ENCODE measurements around the gene SBF2. TPM values are rescaled to one million over a fixed set of nuclear protein-coding genes. Genes with fewer than 3 reads are reported as not detected.
A peak's percentile ranks its signal among the peaks of the same experiment; 100 is the strongest.
"Not testable (repeated sequence)": the region's sequence is repeated elsewhere in the genome, so short reads cannot be mapped to it uniquely, and the experiment has no call there.

Gene SBF2
- total RNA-seq, 1 donor from 2014 or later: 4.2 TPM

DNA sequence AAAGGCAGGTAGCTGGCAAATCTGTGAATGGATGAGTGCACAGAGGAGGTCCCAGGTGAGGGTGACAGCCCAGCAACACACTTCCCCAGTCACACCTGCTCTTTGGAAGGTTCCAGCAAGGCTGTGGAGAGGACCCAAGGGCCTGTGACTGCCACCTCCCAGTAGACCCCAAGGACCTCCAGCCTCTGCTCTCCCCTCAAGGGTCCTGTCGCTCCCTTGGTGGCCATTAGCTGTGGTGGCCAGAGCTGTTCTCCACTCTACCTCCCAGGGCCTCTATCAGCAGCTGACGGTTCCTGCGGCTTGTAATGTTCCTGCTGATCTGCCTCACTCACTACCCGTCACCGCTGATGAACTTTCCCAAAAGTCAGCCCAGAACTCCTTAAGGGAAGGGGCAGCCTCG, 537.1 kb downstream of the SBF2 start:
- no peak overlapping the region for H3K27ac Mint-ChIP-seq
- intact Hi-C loops (cut with micrococcal nuclease): loop anchor here (5.0 kb wide), 2 partner anchors 450 to 700 kb away; partner anchors contain the start of gene AMPD3
- no peaks in the 10 kb centered on the region for H3K9me3 Mint-ChIP-seq
- H3K36me3 Mint-ChIP-seq (ENCODE audit: low read depth): no peaks in the 10 kb centered on the region
- H3K27me3 Mint-ChIP-seq (ENCODE audit: low read depth): no peaks in the 10 kb centered on the region
- H3K4me3 Mint-ChIP-seq (ENCODE audit: low read depth): no peak overlapping the region
- no peak for DNase-seq (ENCODE audit: low spot score)
- peaks cover 42% of the 10 kb centered on the region for H3K4me1 Mint-ChIP-seq (ENCODE audit: low read depth)

DNA sequence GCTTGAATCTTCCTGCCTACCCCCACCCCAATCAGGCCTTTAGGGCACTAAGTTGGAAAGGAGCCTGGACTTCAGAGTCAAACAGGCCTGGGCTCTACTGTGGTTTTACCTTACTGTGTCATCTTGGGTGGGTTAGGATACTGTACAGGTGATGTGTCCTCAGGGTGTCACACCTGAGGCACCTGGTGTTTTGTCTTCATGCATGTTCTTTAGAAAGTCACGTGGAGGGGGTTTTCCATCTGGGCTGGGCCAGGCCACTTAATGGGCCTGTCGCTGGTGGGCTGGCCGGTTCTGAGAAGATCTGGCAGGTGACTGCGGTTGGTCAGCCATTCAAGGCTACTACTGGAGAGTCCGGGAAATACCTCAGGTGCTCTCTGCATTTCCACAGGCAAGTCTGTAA, 537.6 kb downstream of the SBF2 start:
- Mint-ChIP-seq H3K9me3 (no peaks in the 10 kb centered on the region), H3K4me3 (ENCODE audit: low read depth) (no peak overlapping the region), H3K4me1 (ENCODE audit: low read depth) (peaks cover 42% of the 10 kb centered on the region), H3K27me3 (ENCODE audit: low read depth) (no peaks in the 10 kb centered on the region), H3K27ac (no peak overlapping the region), H3K36me3 (ENCODE audit: low read depth) (no peaks in the 10 kb centered on the region)
- no peak for DNase-seq (ENCODE audit: low spot score)
- intact Hi-C loops (cut with micrococcal nuclease): loop anchor here (5.0 kb wide), 2 partner anchors 451 to 701 kb away; partner anchors contain the start of gene AMPD3

DNA sequence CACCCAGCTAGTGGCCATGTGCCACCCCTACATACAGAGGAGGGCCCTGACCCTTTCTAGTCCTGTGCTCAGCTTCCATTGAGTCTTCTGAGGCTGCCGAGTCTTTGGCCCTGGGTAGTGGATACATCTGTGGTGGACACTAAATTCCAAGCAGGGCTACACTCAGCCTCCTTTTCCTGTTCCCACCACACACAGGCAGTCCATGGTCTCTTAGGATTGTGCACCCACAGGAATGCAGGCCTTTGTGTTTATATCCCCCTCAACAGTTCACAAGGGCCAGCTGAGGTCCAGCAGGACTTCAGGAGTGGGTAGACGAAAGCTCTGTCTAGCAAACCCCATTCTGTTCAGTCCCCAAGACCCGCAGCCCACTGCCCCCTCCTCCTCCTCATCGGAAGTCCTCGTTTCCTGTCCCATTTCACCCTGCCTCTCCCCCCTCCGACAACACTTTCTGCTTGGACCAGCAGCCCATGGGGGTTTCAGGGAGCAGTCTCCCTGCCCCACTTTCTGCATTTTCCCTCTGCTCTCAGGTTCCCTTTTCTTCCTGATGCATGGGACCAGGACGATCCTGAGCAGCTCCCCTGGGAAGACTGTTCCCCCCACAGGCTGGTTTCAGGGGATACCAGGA, 538.3 kb downstream of the SBF2 start:
- H3K36me3 Mint-ChIP-seq (ENCODE audit: low read depth): no peaks in the 10 kb centered on the region
- H3K4me3 Mint-ChIP-seq (ENCODE audit: low read depth): no peak overlapping the region
- no peaks in the 10 kb centered on the region for H3K9me3 Mint-ChIP-seq
- intact Hi-C loops (cut with micrococcal nuclease): loop anchor here (5.0 kb wide), 2 partner anchors 452 to 702 kb away; partner anchors contain the start of gene AMPD3
- H3K27ac Mint-ChIP-seq: no peak overlapping the region
- peaks cover 40% of the 10 kb centered on the region for H3K4me1 Mint-ChIP-seq (ENCODE audit: low read depth)
- H3K27me3 Mint-ChIP-seq (ENCODE audit: low read depth): no peaks in the 10 kb centered on the region
- no peak for DNase-seq (ENCODE audit: low spot score)

DNA sequence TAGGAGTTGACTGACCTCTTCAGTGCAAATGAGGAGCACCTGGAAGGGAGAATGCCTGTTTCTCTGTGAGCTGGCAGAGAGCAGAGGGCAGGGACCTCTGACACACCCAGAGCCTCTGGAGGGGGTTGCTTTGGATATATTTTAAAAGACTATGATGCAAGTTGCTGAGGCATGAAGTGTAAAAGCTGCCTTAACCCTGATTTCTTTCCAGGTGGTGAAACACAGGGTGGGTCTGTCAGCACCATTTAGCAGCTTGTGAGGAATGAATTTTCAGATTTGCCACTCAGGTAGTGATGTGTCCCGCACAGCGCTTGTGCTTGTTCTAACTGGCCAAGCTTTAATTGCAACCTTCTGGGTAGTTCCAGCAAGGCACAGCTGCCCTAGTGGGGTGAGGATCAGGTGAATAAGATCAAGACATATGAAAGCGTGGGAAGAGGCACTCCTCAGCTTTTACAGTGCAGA, 540.0 kb downstream of the SBF2 start:
- no peak overlapping the region for H3K27ac Mint-ChIP-seq
- intact Hi-C loops (cut with micrococcal nuclease): no loop called here

DNA sequence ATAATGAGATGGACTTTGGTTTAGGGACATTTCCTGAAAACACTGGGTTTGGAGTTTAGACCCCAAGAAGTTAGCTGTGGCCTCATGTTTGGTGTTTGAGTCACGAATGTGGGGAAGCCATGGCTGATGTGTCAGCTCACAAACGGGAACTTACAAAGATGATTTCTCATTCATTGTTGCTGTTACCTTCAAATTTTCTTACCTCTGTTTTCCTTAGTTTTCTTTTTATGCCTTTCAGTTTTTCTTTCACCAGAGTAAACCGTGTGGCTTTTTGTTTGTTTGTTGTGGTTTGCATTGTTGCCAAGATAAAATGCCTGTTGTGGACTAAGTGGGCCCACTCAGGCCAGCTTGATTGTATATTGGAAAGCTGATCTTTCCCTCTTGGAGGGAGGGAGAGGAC, 541.0 kb downstream of the SBF2 start:
- no peaks in the 10 kb centered on the region for H3K9me3 Mint-ChIP-seq
- H3K36me3 Mint-ChIP-seq (ENCODE audit: low read depth): no peaks in the 10 kb centered on the region
- no peak overlapping the region for H3K4me3 Mint-ChIP-seq (ENCODE audit: low read depth)
- no peaks in the 10 kb centered on the region for H3K27me3 Mint-ChIP-seq (ENCODE audit: low read depth)
- intact Hi-C loops (cut with micrococcal nuclease): no loop called here
- peaks cover 30% of the 10 kb centered on the region for H3K4me1 Mint-ChIP-seq (ENCODE audit: low read depth)
- no peak for DNase-seq (ENCODE audit: low spot score)
- peak overlapping the region; percentile 72 for H3K27ac Mint-ChIP-seq

More for the DNA sequence above, 540.0 kb downstream of the SBF2 start:
- no peak for DNase-seq (ENCODE audit: low spot score)
- Mint-ChIP-seq H3K9me3 (no peaks in the 10 kb centered on the region), H3K4me3 (ENCODE audit: low read depth) (no peak overlapping the region), H3K4me1 (ENCODE audit: low read depth) (peaks cover 27% of the 10 kb centered on the region), H3K27me3 (ENCODE audit: low read depth) (no peaks in the 10 kb centered on the region), H3K36me3 (ENCODE audit: low read depth) (no peaks in the 10 kb centered on the region)

DNA sequence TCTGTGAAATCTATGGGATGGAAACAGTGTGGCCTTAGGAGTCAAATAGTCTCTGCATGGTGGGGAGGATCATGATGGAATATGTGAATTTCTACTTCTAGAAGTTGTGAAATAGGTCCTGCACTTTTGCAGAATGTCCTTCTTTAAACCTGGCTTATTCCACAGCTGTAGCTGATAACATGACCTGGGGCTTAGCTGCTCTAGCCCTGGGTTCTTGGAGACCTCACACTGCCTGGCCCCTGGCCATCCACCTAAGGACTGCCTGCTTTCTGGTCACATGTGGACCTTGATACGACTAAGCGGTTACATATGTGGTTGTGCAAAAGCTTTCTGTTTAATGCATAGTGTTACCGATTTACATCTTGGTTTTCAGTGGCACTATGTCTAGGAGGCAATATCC, 541.9 kb downstream of the SBF2 start:
- Mint-ChIP-seq H3K4me3 (ENCODE audit: low read depth) (no peak overlapping the region), H3K4me1 (ENCODE audit: low read depth) (peaks cover 25% of the 10 kb centered on the region), H3K36me3 (ENCODE audit: low read depth) (no peaks in the 10 kb centered on the region), H3K27ac (no peak overlapping the region), H3K9me3 (no peaks in the 10 kb centered on the region), H3K27me3 (ENCODE audit: low read depth) (no peaks in the 10 kb centered on the region)
- DNase-seq (ENCODE audit: low spot score): no peak
- intact Hi-C loops (cut with micrococcal nuclease): no loop called here

DNA sequence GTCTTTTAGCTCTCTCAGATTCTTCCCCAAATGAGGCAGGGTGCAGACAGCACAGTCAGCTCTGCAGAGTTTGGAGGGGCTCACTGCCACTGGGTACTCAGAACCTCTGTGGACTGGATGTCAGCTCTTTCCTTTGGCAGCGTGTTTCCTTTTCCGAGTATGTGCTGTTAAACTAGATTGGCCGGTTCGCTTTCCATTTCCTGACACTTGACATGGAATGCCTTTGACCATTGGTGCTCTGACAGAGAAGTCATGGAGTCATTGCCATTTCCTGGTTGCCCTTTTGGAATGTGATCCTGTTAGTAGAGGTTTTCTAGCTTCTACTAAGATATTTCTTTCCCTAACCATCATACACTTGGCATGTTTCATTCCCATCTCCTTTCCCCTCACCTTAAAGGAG, 543.5 kb downstream of the SBF2 start:
- Mint-ChIP-seq H3K4me1 (ENCODE audit: low read depth) (peaks cover 16% of the 10 kb centered on the region), H3K4me3 (ENCODE audit: low read depth) (no peak overlapping the region), H3K27ac (no peak overlapping the region), H3K9me3 (no peaks in the 10 kb centered on the region), H3K36me3 (ENCODE audit: low read depth) (no peaks in the 10 kb centered on the region), H3K27me3 (ENCODE audit: low read depth) (no peaks in the 10 kb centered on the region)
- intact Hi-C loops (cut with micrococcal nuclease): no loop called here
- no peak for DNase-seq (ENCODE audit: low spot score)

DNA sequence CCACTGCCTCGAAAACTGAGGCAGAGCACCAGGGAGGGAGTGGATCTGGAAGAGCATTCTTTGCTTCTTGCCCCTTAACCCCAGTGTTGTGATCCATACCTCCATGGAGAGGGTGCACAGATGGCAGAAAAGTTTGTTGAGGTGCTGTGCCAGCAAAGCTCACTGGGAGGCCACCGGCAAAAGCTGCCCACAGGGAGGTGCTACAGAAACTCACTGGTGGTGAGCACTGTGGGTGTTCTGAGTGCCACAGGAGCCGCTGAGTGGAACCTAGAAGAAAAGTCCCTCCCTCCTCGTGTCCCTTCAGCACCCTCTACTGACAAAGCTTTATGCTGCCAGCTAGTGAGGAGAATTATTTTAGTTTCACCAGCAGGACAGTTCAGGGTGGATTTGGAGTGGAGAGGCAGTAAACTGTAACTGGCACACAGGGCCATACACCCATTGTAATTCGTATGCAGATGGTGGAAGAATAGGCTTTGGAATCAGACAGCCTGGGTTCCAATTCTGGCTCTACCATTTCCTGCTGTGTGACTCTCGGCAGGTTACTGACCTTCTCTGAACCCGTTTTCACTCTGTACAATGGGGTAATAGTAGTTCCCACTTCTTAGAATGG, 545.6 kb downstream of the SBF2 start:
- Mint-ChIP-seq H3K36me3 (ENCODE audit: low read depth) (no peaks in the 10 kb centered on the region), H3K4me3 (ENCODE audit: low read depth) (no peak overlapping the region), H3K27me3 (ENCODE audit: low read depth) (no peaks in the 10 kb centered on the region), H3K27ac (no peak overlapping the region), H3K9me3 (no peaks in the 10 kb centered on the region), H3K4me1 (ENCODE audit: low read depth) (peaks cover 18% of the 10 kb centered on the region)
- DNase-seq (ENCODE audit: low spot score): peak; percentile 63
- intact Hi-C loops (cut with micrococcal nuclease): loop anchor here (1.0 to 5.0 kb wide), 3 partner anchors 81 to 213 kb away; no protein-coding TSS in a partner anchor

DNA sequence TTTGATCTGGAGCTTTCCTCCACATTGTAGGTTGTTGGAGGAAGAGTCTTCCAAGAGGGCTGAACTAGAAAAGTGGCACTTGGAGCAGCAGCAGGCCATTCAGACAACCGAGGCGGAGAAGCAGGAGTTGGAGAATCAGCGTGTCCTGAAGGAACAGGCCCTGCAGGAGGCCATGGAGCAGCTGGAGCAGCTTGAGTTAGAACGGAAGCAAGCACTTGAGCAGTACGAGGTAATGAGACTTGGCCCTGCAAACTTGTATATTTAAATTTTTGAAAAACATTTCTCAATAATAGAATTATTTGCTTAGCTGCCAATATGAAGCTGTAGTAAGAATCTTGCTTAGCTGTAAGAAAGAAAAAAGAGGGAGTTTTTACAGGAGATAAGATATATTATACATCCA, 546.2 kb downstream of the SBF2 start:
- Mint-ChIP-seq H3K36me3 (ENCODE audit: low read depth) (no peaks in the 10 kb centered on the region), H3K27me3 (ENCODE audit: low read depth) (no peaks in the 10 kb centered on the region), H3K9me3 (no peaks in the 10 kb centered on the region), H3K27ac (no peak overlapping the region), H3K4me3 (ENCODE audit: low read depth) (no peak overlapping the region), H3K4me1 (ENCODE audit: low read depth) (peaks cover 14% of the 10 kb centered on the region)
- no peak for DNase-seq (ENCODE audit: low spot score)
- intact Hi-C loops (cut with micrococcal nuclease): loop anchor here (1.0 to 5.0 kb wide), 3 partner anchors 81 to 213 kb away; no protein-coding TSS in a partner anchor

DNA sequence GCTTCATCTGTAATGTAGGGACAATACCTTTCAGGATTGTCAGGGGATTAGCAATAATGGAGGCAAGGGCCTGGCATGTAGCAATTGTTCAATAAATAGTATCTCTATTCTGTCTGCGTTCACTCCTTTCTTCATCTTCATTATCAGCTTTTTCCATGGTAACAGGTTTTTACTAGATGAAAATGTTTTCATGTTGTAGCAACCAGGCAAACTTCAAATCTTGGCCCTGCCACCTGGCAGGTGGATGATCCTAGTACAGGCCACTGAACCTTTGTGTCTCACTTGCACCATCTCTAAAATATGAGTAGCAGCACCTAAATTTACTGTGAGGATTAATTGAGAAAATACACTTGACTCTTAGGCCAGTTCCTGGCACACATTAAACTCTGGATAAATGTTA, 546.8 kb downstream of the SBF2 start:
- Mint-ChIP-seq H3K4me3 (ENCODE audit: low read depth) (no peak overlapping the region), H3K27ac (no peak overlapping the region)
- intact Hi-C loops (cut with micrococcal nuclease): loop anchor here (5.0 kb wide), 1 partner anchor 80 kb away; no protein-coding TSS in a partner anchor

DNA sequence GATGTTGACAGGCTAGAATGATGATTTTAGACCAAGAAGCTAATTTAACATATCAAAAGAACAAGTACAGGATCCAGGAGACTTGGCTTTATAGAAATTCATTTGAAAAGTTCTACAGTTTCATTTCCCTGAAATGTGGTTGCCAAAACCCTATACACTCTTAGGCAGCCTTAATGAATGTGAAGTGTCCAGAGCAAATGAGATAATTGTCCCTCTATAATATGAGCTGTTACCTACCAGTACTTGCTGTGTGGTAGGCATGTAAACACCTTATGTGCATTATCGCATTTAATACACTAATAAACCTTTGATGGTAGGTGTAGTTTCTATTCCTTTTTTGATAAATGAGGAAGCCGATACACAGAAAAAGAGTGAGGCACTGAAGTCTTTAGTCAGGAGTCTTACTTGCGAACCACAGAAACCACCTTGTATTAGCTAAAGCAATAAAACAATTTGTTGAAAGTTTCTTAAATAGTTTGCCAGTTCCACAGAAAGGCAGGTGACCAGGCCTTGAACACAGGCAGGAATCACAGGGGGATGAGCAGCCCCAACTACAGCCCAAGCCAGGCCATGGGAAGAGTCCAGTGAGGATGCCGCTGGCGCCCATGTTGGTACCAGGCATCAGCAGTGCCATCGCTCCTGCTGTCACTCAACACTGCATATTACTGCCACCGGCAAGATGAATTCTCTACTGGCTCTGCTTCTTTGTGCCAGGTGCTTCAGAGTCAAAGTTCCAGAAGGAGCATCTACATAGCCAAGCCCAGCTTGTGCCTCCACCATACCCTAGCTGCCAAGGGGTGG, 548.4 kb downstream of the SBF2 start:
- DNase-seq (ENCODE audit: low spot score): no peak
- intact Hi-C loops (cut with micrococcal nuclease): loop anchor here (5.0 kb wide), 1 partner anchor 78 kb away; no protein-coding TSS in a partner anchor
- H3K4me1 Mint-ChIP-seq (ENCODE audit: low read depth): peaks cover 11% of the 10 kb centered on the region
- peaks cover 10% of the 10 kb centered on the region for H3K36me3 Mint-ChIP-seq (ENCODE audit: low read depth)
- H3K9me3 Mint-ChIP-seq: no peaks in the 10 kb centered on the region
- H3K27me3 Mint-ChIP-seq (ENCODE audit: low read depth): no peaks in the 10 kb centered on the region
- H3K4me3 Mint-ChIP-seq (ENCODE audit: low read depth): no peak overlapping the region
- H3K27ac Mint-ChIP-seq: no peak overlapping the region

More for the DNA sequence above, 546.8 kb downstream of the SBF2 start:
- peaks cover 14% of the 10 kb centered on the region for H3K4me1 Mint-ChIP-seq (ENCODE audit: low read depth)
- no peaks in the 10 kb centered on the region for H3K36me3 Mint-ChIP-seq (ENCODE audit: low read depth)
- no peaks in the 10 kb centered on the region for H3K27me3 Mint-ChIP-seq (ENCODE audit: low read depth)
- no peak for DNase-seq (ENCODE audit: low spot score)
- H3K9me3 Mint-ChIP-seq: no peaks in the 10 kb centered on the region

DNA sequence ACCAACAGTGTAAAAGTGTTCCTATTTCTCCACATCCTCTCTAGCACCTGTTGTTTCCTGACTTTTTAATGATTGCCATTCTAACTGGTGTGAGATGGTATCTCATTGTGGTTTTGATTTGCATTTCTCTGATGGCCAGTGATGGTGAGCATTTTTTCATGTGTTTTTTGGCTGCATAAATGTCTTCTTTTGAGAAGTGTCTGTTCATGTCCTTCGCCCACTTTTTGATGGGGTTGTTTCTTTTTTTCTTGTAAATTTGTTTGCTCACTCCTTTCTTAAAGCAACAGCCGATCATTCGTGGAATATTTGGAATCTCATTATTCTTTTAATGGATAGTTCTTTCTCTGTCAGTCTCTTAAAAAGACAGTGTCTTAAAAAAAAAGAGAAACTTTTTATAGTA, 550.5 kb downstream of the SBF2 start:
- H3K9me3 Mint-ChIP-seq; H3K27me3 Mint-ChIP-seq (ENCODE audit: low read depth); intact Hi-C loops (cut with micrococcal nuclease); DNase-seq (ENCODE audit: low spot score); H3K4me3 Mint-ChIP-seq (ENCODE audit: low read depth); H3K27ac Mint-ChIP-seq: not testable (repeated sequence)
- Mint-ChIP-seq H3K36me3 (ENCODE audit: low read depth) (peaks cover 17% of the 10 kb centered on the region), H3K4me1 (ENCODE audit: low read depth) (peaks cover 20% of the 10 kb centered on the region)

Measured in activated T-helper 2 cell treated with anti-CD3 and anti-CD28 coated beads, Interferon-gamma antibody, Interleukin-2, Interleukin-4, amounts not matched to agents 10 μg/mL and 5 μg/mL and 100 μg/mL, durations not matched to agents 14 hours and 24 hours and 36 hours (primary cell).